Measurements from ENCODE around the gene TRIM32.
"Not testable (repeated sequence)": the region's sequence is repeated elsewhere in the genome, so short reads cannot be mapped to it uniquely, and the experiment has no call there.

The TRIM32 gene

GRCh38 chr9:116674210-116674980, 12.7 kb upstream of the TRIM32 start:
- DNase-seq: no peak

DNA sequence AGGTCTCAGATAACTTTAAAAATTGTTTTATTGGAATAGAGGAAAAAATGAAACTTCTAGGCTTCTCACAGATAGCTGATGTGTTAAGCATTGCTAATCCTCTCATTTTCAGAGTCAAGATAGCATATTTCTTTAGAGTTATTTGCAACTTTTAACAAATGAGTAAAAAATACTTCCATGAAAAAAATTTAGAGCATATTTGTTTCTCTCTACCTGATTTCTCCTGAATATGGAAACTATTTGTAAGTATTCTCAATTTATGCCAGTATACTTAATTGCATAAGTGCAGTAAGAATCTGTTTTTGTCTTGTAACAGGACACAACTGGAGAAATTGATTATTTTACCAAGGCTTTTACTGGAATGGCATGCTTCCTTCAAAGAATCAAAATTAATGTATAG, 3.6 kb upstream of the TRIM32 start:
- no peak for DNase-seq

DNA sequence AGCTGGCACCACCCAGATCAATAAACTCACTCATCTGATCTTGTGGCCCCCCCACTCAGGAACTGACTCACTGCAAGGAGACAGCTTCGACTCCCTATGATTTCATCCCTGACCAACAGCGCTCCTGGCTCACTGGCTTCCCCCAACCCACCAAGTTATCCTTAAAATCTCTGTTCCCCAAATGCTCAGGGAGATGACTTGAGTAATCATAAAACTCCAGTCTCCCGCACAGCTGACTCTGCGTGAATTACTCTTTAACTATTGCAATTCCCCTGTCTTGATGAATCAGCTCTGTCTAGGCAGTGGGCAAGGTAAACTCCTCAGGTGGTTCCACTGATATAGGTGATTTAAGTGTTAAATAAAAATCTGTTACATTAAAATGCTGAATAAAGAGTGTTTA, 1.9 kb upstream of the TRIM32 start:
- no peak for DNase-seq

GRCh38 chr9:116686135-116686534, 970 bp upstream of the TRIM32 start:
- DNase-seq: no peak

DNA sequence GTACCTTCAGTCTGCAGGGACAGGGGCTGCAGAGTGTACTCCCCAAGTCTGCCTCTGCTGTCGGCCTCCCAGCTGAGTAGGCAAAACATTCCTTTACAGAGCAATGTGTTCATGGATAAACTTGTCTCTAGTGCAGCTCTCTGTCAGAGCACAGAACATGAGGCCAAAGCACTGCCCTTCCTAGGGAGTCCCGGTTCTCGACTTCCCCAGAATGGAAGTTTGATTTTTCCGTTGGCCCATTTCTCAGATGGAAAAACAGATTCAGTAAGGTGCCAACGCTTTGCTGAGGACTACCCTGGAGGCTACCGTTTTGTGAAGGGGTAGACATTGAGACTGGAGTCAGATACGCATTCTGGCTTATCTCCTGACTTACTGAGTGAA, 422 bp upstream of the TRIM32 start:
- DNase-seq: no peak

DNA sequence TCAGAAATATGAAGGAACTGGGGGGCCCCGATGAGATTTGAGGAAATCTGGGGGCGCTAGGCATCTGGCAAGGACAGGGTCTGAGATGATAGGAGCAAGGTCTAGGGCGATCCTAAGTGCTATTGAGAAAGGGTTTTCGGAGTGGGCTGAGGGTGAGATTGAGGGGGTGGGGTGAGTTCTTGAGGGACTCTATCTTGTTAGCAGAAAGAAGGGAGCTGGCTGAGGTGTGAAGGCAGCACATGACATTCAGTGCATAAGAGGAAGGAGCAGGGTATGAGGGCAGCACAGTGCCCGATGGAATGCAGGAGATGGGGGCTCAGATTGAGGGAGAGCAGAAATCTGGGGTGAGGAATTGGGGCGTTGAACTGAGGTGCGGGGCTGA, 640 bp downstream of the TRIM32 start:
- DNase-seq: no peak

- no peak for DNase-seq
These were observed 1.8 kb downstream of the TRIM32 start for GRCh38 chr9:116688806-116689485.

GRCh38 chr9:116689486-116690032, 2.5 kb downstream of the TRIM32 start:
- no peak for DNase-seq

DNA sequence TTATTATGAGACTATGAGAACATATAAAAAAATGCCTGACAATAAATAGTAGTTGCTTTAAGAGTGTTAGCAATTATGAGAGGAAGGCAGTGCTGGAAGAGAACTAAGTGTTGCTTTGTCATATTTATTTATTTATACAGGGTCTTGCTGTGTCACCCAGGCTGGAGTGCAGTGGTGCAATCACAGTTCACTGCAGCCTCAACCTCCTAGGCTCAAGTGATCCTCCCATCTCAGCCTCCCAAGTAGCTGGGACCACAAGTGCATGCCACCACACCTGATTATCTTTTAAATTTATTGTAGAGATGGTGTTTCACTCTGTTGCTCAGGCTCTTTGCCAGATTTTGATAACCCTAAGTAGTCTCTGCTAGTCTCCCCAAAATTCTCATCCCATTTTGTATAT, 3.7 kb downstream of the TRIM32 start:
- DNase-seq: not testable (repeated sequence)

- no peak for DNase-seq
These were observed 4.5 kb downstream of the TRIM32 start for GRCh38 chr9:116691607-116692006.

- DNase-seq: no peak
These were observed 5.5 kb downstream of the TRIM32 start for GRCh38 chr9:116692616-116693015.

DNA sequence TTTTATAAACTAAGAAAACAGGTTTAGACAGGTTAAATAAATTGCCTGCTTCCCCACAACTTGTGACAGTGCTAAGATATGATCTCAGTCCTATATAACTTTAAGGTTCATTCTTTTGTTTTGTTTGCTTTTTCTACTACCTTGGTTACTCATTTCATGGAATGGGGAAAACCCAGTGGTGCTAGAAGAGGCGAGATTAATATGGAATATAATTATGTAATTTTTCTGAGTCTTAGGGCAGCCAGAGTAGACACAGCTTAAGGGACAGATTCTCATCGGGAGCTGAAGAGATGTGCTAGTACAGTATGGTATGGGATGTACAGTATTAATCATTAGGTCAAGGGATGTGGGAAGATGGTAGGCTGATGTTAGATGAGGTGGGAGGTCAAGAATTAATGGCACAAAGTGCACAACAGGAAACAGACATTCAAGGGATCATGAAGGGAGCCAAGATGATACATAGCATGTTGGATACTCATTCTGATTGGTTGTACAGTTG, 6.2 kb downstream of the TRIM32 start:
- no peak for DNase-seq

GRCh38 chr9:116694785-116695291, 7.7 kb downstream of the TRIM32 start:
- DNase-seq: no peak

DNA sequence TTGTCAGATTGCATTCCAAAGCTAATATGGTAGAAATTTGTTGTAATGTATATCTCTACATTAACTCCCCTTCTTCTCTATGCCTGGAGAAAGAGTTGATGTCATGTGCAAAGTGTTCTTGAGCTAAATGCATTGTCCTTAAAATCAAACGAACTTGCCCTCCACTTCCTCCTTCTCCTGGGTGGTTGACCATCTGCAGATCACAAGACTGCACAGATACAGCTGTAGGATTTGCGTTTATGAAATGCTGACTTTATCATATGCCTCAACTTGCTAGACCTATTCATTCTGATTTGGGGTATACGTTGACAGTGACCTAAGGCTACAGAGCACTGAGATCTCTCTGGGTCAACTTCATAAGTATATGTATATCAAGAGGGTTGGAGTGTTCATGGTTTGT, 8.3 kb downstream of the TRIM32 start:
- DNase-seq: no peak

- DNase-seq: no peak
These were observed 10.3 kb downstream of the TRIM32 start for GRCh38 chr9:116697362-116697761.

- no peak for DNase-seq
These were observed 10.8 kb downstream of the TRIM32 start for GRCh38 chr9:116697887-116698286.

DNA sequence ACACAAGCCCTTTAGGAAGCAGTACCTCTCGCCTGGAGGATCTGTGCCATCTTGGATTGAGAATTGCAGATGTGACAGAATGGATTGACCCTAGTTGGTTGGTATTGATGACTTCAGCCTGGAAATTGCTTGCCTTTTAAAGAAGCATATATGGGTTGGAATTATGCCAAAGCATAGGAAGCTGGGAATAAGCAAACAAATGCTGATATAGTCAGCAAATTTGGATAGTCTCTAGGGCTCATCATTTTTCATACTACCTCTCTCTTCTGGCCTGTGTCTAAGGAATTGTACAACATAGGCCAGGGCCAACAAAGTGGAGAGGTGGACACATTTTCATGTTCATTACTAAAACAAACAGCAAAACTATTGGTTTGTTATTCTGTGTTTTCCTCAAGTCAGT, 13.2 kb downstream of the TRIM32 start:
- DNase-seq: no peak

DNA sequence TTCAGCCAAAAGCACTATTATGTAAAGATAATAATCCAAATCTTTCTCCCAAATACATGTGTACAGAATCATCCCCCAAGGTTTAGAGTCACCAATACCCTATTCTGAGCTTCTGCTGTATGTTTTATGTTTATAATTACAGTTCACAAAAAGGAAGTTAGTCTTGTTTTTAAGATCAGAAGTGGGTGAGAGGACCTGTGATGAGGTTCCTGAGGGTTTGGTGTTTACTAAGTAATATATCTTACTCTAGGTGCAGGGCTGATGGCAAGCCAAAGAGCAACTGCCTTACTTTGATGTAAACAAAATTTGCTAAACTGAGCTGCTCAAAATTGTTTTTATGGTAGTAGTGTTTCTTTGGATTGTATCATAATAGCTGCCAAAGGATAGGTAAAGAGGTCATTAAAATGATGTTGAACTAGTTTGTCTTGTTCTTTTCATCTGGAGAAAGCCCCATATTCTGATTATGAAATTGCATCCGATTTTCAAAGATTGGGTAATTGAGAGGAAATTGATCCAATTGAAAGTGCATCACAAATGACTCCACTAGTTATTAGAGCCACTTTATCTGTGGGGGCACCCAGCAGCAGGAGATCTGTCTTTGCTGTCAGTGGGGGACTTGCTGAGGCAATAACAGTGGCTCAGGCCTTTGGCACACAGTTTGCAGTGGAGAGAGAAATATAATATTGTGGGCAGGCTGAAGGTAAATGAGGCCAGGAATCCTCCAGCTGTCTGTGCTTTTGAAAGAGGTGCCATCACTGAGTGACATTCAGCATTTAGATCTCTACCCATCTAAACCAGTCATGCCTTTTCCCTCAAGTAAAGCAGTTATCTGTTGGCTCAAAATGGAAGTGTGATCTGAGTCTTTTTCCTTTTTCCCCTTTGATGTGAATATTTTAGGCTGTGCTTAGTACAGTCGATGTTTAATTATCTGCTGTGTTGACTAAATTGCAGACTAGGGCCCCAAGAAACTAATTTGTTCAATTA, 14.1 kb downstream of the TRIM32 start:
- DNase-seq: no peak

- DNase-seq: no peak
These were observed 15.0 kb downstream of the TRIM32 start for GRCh38 chr9:116701940-116702642.

DNA sequence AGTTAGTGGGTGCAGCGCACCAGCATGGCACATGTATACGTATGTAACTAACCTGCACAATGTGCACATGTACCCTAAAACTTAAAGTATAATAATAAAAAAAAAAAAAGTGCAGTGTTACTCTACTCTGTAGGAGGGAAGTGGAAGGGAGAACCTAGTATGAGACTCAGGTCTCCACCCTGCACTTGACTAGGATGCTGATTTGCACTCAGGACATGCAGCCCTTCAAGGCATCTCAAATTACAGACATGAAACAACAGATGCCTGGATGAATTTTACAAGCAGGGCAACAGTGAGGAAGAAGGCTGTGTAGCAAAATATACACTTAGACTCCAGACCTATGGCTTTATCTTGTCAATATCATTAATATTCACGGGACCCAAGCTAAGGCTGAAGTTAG, 16.5 kb downstream of the TRIM32 start:
- DNase-seq: no peak

- no peak for DNase-seq
These were observed 17.4 kb downstream of the TRIM32 start for GRCh38 chr9:116704470-116704869.

DNA sequence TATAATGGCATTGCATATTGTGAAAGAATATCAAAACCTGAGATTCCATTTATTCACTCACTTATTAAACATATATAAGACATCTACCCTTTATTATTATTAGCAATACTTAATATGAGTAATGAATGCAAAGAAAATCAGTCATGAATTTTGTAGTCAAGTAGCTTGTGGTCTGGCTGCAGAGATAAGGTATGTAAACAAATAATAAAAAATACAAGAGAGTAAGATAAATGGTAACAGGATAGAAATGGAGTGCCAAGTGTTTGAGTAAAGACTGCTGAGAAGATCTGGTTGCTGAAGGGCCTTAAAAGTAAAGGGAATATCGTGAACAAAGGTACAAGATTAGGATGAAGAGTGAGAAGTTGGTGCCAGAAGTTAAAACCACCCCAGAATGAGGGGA, 18.4 kb downstream of the TRIM32 start:
- DNase-seq: no peak
